BE2C (cell line): ENCODE measurements around the gene LTC4S.

Source experiments
- DNase-seq: peaks from one replicate; pipeline ENCODE4 v3.0.0-alpha.2; 2020
- H3K27me3 ChIP-seq: fragments of 250-450 bp; sonication (Bioruptor Pico); 2 replicates; pipeline ENCODE4 v1.5.1; 2020; ENCODE audit warnings: mild to moderate bottlenecking
- H3K36me3 ChIP-seq: fragments of 250-450 bp; sonication (Bioruptor Pico); 2 replicates; pipeline ENCODE4 v1.5.1; 2020; ENCODE audit warnings: mild to moderate bottlenecking
- H3K4me1 ChIP-seq: fragments of 250-450 bp; sonication (Bioruptor Pico); 2 replicates; pipeline ENCODE4 v1.5.1; 2020
- H3K4me3 ChIP-seq: 2 replicates; pipeline ENCODE4 v1.5.1; 2011; ENCODE audit warnings: low read depth, low read length
- H3K9me3 ChIP-seq: fragments of 250-450 bp; sonication (Bioruptor Pico); 2 replicates; pipeline ENCODE4 v1.5.1; 2020
- TF ChIP-seq, protein P1 (sequence below): IDR thresholded peaks from 2 replicates; pipeline ENCODE4 v1.5.1; 2012; ENCODE audit warnings: mild to moderate bottlenecking, low read depth, low read length

The LTC4S gene

DNA sequence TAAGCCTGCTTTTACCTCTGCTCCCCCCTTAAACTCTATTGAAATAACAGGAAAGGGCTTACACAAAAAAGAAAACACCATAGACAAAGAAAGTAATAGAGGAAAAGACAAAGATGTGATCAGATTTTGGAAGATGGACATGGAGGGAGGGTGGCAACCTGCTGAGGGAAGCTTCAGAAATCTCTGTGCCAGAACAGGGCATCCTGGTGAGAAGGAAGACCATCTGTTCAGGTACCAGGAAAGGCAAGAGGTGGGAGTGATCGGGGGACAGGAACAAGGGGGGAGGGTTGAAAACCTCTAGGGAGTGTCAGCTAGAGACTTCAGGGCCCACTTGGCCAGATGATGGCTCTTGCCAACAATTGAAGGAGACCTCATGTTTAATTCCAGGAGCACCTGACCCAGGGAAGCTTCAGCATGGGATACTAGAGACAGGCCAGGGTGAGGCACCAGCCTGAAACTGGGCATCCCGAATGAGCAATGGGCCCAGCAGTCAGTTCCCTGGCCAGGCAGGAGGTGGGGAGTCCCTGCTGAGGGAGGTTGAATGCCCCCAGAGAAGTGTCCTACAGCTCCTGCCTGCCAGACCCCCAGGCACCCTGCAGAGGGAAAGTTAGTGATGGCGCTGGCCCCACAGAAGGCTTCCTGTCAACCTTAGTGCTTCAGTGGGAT, 35.1 kb downstream of the LTC4S start:
- Histone ChIP-seq H3K27me3 (no peaks in the 10 kb centered on the region), H3K4me3 (no peak overlapping the region), H3K36me3 (peaks cover 89% of the 10 kb centered on the region), H3K9me3 (no peaks in the 10 kb centered on the region), H3K4me1 (no peaks in the 10 kb centered on the region)
- TF ChIP-seq, protein P1, sequence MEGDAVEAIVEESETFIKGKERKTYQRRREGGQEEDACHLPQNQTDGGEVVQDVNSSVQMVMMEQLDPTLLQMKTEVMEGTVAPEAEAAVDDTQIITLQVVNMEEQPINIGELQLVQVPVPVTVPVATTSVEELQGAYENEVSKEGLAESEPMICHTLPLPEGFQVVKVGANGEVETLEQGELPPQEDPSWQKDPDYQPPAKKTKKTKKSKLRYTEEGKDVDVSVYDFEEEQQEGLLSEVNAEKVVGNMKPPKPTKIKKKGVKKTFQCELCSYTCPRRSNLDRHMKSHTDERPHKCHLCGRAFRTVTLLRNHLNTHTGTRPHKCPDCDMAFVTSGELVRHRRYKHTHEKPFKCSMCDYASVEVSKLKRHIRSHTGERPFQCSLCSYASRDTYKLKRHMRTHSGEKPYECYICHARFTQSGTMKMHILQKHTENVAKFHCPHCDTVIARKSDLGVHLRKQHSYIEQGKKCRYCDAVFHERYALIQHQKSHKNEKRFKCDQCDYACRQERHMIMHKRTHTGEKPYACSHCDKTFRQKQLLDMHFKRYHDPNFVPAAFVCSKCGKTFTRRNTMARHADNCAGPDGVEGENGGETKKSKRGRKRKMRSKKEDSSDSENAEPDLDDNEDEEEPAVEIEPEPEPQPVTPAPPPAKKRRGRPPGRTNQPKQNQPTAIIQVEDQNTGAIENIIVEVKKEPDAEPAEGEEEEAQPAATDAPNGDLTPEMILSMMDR, result no peak
- DNase-seq, result no peak

DNA sequence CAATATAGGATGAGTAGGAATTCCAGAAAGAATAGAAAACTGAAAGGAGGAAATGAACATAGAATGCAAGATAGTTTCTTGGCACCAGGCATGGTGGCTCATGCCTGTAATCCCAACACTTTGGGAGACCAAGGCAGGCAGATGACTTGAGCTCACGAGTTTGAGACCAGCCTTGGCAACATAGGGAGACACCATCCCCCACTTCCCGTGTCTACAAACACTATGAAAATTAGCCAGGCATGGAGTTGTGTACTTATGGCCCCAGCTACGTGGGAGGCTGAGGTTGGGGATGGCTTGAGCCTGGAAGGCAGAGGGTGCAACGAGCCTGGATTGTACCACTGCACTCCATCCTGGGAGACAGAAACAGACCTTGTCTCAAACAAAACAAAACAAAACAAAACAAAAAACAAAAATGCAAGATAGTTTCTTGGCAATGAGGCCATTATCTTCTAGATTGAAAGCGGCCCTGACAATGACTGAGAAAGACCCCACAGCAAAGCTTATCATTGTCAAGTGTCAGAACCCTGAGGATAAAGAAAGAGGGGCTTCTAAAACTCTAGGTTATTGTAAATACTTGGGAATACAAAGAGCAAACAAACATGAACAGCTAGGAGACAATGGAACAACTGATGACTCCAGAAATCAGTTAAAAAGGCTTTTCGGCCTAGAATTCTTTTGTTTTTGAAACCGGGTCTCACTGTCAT, 36.1 kb downstream of the LTC4S start:
- no peak for DNase-seq
- H3K4me3 ChIP-seq, result no peak overlapping the region
- peaks cover 79% of the 10 kb centered on the region for H3K36me3 ChIP-seq
- no peaks in the 10 kb centered on the region for H3K9me3 ChIP-seq
- no peaks in the 10 kb centered on the region for H3K27me3 ChIP-seq
- no peaks in the 10 kb centered on the region for H3K4me1 ChIP-seq
- TF ChIP-seq, protein P1, result no peak

DNA sequence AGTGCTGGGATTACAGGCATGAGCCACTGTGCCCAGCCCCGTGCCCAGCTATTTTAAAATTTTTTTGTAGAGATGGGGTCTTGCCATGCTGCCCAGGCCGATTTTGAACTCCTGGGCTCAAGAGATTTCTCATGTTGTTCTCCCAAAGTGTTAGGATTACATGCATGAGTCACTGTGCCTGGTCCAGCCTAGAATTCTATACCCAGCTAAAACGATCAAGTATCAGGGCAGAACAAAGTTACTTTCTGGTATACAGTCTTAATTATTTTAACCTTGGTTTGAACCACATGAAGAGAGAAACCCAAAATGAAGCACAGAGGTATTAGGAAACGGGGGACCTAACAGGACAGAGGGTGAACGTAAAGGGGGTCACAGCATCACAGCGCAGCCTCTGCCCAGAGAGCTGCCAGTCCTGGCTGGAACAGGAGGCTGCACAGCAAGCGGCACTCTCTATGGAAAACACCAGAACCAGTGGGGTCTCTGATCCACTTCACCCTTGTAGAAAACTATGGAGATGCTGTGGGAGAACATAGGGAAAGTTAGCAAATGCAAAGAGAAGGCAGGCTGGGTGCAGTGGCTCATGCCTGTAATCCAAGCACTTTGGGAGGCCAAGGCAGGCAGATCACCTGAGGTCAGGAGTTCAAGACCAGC, 37.2 kb downstream of the LTC4S start:
- H3K27me3 ChIP-seq, result no peaks in the 10 kb centered on the region
- no peaks in the 10 kb centered on the region for H3K4me1 ChIP-seq
- TF ChIP-seq, protein P1, result no peak
- H3K9me3 ChIP-seq, result no peaks in the 10 kb centered on the region
- no peak for DNase-seq
- H3K4me3 ChIP-seq, result no peak overlapping the region
- H3K36me3 ChIP-seq, result peaks cover 70% of the 10 kb centered on the region

DNA sequence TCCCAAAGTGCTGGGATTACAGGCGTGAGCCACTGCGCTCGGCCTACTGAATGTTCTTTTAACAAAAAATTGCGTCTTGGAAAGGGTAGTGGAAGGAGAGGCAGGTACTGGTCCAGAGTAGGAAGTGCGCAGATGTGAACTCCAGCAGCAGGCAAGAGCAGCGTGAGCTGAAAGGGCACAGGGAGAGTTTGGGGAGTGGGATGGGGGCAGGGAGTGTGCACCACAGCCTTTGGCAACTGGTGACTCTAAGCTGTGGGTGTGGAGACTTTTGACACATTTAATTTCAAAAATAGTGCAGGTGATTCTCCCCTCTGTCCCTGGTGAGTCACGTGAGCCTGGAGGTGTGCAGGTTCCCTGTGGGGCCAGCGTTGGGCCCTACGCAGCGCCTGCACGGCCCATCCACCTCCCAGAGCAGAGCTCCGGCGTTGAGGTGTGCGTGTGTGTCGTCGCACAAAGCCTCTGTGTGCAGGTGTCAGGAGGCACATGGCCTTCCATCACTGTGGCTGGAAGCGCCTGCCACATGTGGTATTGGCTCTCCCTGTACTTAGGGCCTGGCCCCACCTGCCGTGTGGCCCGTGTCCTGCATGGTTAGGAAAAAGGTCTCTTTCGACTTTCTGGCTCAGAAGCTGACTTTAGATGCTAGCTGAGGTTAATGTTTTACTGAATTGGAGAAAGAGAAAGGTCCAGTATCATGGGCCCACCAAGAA, 38.4 kb downstream of the LTC4S start:
- H3K4me3 ChIP-seq, result no peak overlapping the region
- peaks cover 70% of the 10 kb centered on the region for H3K36me3 ChIP-seq
- TF ChIP-seq, protein P1, result no peak
- H3K4me1 ChIP-seq, result no peaks in the 10 kb centered on the region
- H3K9me3 ChIP-seq, result no peaks in the 10 kb centered on the region
- no peaks in the 10 kb centered on the region for H3K27me3 ChIP-seq
- DNase-seq, result no peak

DNA sequence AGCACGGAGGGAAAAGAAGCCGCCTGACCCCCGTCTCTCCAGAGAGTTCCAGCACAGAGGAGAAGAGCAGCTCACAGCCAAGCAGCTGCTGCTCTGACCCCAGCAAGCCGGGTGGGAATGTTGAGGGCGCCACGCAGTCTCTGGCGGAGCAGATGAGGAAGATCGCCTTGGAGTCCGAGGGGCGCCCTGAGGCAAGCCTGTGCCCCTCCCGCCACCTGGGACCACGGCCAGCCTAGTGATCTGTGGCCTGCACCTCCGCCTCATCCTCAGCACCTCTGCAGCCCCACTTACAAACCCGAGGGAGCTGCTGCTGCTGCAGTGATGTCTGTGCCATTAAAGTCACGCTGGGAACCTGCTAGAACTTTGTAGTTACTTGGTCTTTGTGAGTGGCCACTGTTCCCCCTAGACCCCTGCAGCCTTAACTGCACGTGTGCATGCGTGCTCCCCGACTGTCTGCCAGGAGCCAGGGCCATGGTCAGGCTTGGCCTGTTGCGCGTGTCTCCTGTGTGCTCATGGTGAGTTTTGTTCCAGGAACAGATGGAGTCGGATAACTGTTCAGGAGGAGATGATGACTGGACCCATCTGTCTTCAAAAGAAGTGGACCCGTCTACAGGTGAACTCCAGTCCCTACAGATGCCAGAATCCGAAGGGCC, 39.4 kb downstream of the LTC4S start:
- H3K9me3 ChIP-seq, result no peaks in the 10 kb centered on the region
- TF ChIP-seq, protein P1, result no peak
- H3K36me3 ChIP-seq, result peaks cover 70% of the 10 kb centered on the region

More for the DNA sequence above, 39.4 kb downstream of the LTC4S start:
- DNase-seq, result no peak
- Histone ChIP-seq H3K27me3 (no peaks in the 10 kb centered on the region), H3K4me1 (no peaks in the 10 kb centered on the region), H3K4me3 (no peak overlapping the region)
